Dermis microvascular lymphatic vessel endothelial cell (primary cell): ENCODE data around the gene CERS5. TPM values are rescaled to one million over a fixed set of nuclear protein-coding genes. Genes with fewer than 3 reads are reported as not detected.

ENCODE experiments used
- DNase-seq, 2 donors: peaks; one replicate each; pipeline versions ENCODE4 v3.0.0 to v3.0.0-alpha.2; 2010; ENCODE audit warnings: low read depth in 2 of 2
- total RNA-seq: library from RNA; depleted of rRNA; stranded (reverse); fragments of >200 nt; gene quantifications from 2 replicates; pipeline ENCODE4 v1.2.1, GENCODE V29; 2014

CERS5 gene
- total RNA-seq, 1 donor from 2014 or later = 28.1 TPM

DNA sequence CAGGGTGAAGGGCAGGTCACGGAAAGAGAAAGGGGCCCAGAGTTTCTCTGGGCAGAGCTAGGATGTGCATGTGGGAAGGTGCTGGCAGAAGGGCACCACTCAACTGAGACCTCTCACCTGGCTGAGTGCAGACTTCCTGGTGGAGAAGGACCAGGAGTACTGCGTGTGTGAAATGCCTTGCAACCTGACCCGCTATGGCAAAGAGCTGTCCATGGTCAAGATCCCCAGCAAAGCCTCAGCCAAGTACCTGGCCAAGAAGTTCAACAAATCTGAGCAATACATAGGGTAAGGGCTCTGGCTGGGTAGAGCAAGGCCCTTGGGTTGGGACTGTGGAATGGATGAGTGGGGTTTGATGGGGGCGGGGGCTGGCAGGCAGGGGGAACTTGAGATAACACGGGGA lies 87.4 kb downstream of the CERS5 start:
- no peak for DNase-seq

Other genes with a start within 250 kb of the CERS5 start
- gene AQP2, start 216.6 kb downstream of the CERS5 start, total RNA-seq = not detected in 2 replicates
- under 0.01 TPM in 1 of 2 replicates, not detected in the other for gene AQP5, start 205.5 kb downstream of the CERS5 start, total RNA-seq
- gene AQP6, start 194.4 kb downstream of the CERS5 start, total RNA-seq = not detected in 2 replicates
- 14.8 and 35.8 TPM in 2 replicates for gene RACGAP1, start 141.9 kb downstream of the CERS5 start, total RNA-seq
- gene ASIC1, start 109.8 kb downstream of the CERS5 start, total RNA-seq = under 0.01 TPM in 1 of 2 replicates, not detected in the other
- 46.6 and 53.4 TPM in 2 replicates for gene SMARCD1, start 82.0 kb downstream of the CERS5 start, total RNA-seq
- under 0.01 TPM in 1 of 2 replicates, not detected in the other for gene GPD1, start 63.4 kb downstream of the CERS5 start, total RNA-seq
- gene COX14, start 55.1 kb downstream of the CERS5 start, total RNA-seq = 39.1 and 54.7 TPM in 2 replicates
- gene LIMA1, start 116.2 kb upstream of the CERS5 start, total RNA-seq = 19.7 and 30.9 TPM in 2 replicates
- gene FAM186A, start 229.2 kb upstream of the CERS5 start, total RNA-seq = not detected in 2 replicates
- gene LARP4, start 233.5 kb upstream of the CERS5 start, total RNA-seq = 40.8 and 44.1 TPM in 2 replicates